Measurements from ENCODE around the gene TXN.

DNA sequence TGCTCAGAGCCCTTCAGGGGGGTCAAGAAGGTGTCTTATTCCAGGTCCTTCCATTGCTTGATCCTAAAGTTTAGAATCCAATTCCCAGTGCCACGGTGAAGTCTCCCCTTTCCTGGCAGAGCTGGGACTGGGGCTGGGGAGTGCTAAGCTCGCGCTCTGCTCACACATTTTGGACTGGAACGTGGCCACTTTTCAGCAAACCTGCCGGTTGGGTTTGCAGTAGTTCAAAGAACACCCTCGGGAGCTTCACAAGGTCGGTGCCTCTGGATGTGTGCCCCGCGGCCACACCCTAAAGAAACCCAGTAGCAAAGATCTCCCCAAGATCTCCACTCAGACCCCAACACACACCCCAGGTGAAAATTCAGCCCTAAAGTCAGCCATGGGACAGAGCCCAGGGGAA is 48.3 kb downstream of the TXN start, which contains the start of gene C9orf152:
- TF ChIP-seq, protein P1, sequence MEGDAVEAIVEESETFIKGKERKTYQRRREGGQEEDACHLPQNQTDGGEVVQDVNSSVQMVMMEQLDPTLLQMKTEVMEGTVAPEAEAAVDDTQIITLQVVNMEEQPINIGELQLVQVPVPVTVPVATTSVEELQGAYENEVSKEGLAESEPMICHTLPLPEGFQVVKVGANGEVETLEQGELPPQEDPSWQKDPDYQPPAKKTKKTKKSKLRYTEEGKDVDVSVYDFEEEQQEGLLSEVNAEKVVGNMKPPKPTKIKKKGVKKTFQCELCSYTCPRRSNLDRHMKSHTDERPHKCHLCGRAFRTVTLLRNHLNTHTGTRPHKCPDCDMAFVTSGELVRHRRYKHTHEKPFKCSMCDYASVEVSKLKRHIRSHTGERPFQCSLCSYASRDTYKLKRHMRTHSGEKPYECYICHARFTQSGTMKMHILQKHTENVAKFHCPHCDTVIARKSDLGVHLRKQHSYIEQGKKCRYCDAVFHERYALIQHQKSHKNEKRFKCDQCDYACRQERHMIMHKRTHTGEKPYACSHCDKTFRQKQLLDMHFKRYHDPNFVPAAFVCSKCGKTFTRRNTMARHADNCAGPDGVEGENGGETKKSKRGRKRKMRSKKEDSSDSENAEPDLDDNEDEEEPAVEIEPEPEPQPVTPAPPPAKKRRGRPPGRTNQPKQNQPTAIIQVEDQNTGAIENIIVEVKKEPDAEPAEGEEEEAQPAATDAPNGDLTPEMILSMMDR (IDR thresholded peaks at IDR 0.05) = no peak
- TF ChIP-seq POLR2A (IDR thresholded peaks at IDR 0.05) (no peak), POLR2AphosphoS5 (IDR thresholded peaks at IDR 0.05) (no peak)
